HG03060 (cell line): ENCODE measurements around the gene PRSS58.

Source experiments
- ATAC-seq: cut with Tn5 transposase; IDR thresholded peaks from one replicate; pipeline ENCODE4 v1.9.1; 2021; ENCODE audit warnings: low read depth, moderate number of reproducible peaks; ENCODE audit not compliant: unreplicated experiment

The PRSS58 gene

GRCh38 chr7:142228537-142229104 lies 29.2 kb downstream of the PRSS58 start:
- ATAC-seq = no peak
